GM18505 (cell line): ENCODE measurements around the gene ARPC5.

Experiments
- ATAC-seq: cut with Tn5 transposase; IDR thresholded peaks from one replicate; pipeline ENCODE4 v1.9.1; 2021; ENCODE audit not compliant: unreplicated experiment
- POLR2A ChIP-seq: IDR thresholded peaks from 4 replicates; pipeline ENCODE4 v1.6.1; 2011; ENCODE audit warnings: borderline replicate concordance; ENCODE audit not compliant: insufficient read depth, insufficient read length; ENCODE audit errors: extremely low read depth

The ARPC5 gene

GRCh38 chr1:183609759-183610452, 25.7 kb downstream of the ARPC5 start:
- ATAC-seq, result no peak
- no peak for TF ChIP-seq POLR2A

DNA sequence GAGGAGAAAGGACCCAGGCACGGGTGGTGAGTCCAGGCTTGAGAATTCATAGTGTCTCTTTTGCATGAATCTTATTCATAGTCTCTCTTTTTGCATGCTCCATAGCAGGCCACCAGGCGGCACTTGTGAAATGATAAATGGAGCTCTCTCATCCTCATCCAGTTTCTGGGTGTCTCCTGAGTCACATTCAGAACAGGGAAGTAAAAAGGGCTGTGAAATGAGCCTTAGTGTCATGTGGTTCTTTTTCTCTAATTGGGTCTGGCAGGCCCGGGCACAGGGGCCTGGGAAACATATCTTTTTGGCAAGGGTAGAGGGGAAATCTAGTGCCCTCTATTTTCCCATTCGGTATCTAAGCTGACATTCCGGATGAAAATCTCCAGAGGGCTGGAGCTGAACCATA, 26.3 kb downstream of the ARPC5 start:
- ATAC-seq, result no peak

DNA sequence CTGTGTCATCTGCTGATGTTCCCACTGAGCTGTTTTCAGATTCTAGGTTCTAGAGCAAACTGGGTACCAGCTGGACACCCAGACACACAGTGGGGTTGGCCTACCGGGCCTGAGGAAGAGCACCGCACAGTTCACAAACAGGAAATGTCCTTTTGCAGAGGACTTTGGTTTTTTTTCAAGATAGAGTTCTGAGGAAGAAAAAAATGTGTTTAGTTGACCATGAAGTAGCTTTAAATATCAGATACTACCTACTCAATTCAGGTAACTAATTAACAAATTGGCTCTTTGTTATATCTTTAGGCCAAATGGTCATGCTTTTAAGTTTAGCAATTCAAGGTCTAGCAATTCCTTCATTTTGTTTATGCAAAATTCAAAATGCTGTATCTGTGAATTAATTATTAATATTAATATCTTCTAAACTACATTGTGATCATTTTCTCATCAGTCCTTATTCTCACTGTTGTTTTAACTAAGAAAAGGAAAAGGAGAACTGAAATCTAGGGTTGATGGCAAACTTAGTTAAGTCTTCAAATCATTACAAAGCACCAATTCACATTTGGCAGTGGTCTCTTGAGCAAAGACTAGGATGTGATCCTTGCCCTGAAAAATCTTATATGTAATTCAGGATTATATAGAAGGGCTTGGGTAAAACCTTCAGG, 28.1 kb downstream of the ARPC5 start:
- TF ChIP-seq POLR2A, result no peak
- ATAC-seq, result peak; percentile 38

More for the DNA sequence above, 26.3 kb downstream of the ARPC5 start:
- no peak for TF ChIP-seq POLR2A

DNA sequence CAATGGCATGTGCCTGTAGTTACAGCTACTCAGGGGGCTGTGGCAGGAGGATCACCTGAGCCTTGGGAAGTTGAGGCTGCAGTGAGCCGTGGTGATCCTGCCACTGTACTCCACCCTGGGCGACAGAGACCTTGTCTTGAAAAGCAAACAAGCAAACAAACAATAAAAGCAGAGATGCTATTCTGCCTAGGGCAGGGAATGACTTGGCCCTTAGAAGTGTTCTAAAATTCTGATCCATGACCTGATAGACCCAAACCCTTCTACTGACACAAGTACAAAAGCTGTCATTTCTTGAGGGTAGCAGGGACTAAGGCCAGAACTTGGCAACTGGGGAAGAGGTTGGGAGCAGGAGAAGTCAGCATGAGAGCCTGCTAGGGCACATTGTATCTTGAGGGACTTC, 29.7 kb downstream of the ARPC5 start:
- TF ChIP-seq POLR2A, result no peak
- no peak for ATAC-seq

- TF ChIP-seq POLR2A, result no peak
- no peak for ATAC-seq
These were observed 30.8 kb downstream of the ARPC5 start for GRCh38 chr1:183604815-183605214.

- no peak for ATAC-seq
- no peak for TF ChIP-seq POLR2A
These were observed 31.4 kb downstream of the ARPC5 start for GRCh38 chr1:183604038-183604808.

GRCh38 chr1:183602510-183602909, 33.1 kb downstream of the ARPC5 start:
- no peak for ATAC-seq
- no peak for TF ChIP-seq POLR2A

GRCh38 chr1:183600634-183601033, 34.9 kb downstream of the ARPC5 start:
- no peak for ATAC-seq
- TF ChIP-seq POLR2A, result no peak

- ATAC-seq, result no peak
- no peak for TF ChIP-seq POLR2A
These were observed 35.4 kb downstream of the ARPC5 start for GRCh38 chr1:183600136-183600535.

- TF ChIP-seq POLR2A, result no peak
- no peak for ATAC-seq
These were observed 37.2 kb downstream of the ARPC5 start for GRCh38 chr1:183598386-183598785.

- TF ChIP-seq POLR2A, result no peak
- ATAC-seq, result no peak
These were observed 37.8 kb downstream of the ARPC5 start for GRCh38 chr1:183597656-183598347.

DNA sequence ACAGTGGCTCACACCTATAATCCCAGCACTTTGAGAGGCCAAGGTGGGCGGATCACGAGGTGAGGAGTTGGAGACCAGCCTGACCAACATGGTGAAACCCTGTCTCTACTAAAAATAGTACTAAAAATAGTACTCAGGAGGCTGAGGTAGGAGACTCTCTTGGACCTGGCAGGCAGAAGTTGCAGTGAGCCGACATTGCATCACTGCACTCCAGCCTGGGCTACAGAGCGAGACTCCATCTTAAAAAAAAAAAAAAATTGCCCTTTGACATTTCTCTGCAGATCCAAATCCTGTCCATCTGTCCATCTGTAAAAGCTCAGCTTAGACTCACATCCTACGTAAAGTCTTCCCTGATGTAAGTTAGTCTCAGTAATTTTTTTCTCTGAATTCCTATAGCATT, 39.1 kb downstream of the ARPC5 start:
- TF ChIP-seq POLR2A, result no peak

GRCh38 chr1:183595537-183595936, 40.0 kb downstream of the ARPC5 start:
- no peak for TF ChIP-seq POLR2A
- ATAC-seq, result no peak

More for the DNA sequence above, 39.1 kb downstream of the ARPC5 start:
- ATAC-seq, result no peak
